22Rv1 (cell line): ENCODE results near the gene ZDHHC11.
"Not testable (repeated sequence)": the region's sequence is repeated elsewhere in the genome, so short reads cannot be mapped to it uniquely, and the experiment has no call there.

Experiments used
- H3K27ac ChIP-seq: fragments of 450-650 bp; 2 replicates; pipeline ENCODE4 v1.5.1; 2017
- CTCF ChIP-seq: fragments of 450-650 bp; IDR thresholded peaks from 2 replicates; pipeline ENCODE4 v1.5.1; 2017; ENCODE audit warnings: mild to moderate bottlenecking
- ZFX ChIP-seq: fragments of 450-650 bp; IDR thresholded peaks from 2 replicates; pipeline ENCODE4 v1.6.1; 2017; ENCODE audit warnings: antibody characterized with exemption, borderline replicate concordance

Gene ZDHHC11

GRCh38 chr5:856531-857425, 6.0 kb upstream of the ZDHHC11 start:
- no peak overlapping the region for H3K27ac ChIP-seq
- TF ChIP-seq ZFX (no peak), CTCF (no peak)

GRCh38 chr5:855771-856530, 5.2 kb upstream of the ZDHHC11 start:
- H3K27ac ChIP-seq: no peak overlapping the region
- TF ChIP-seq ZFX: no peak
- TF ChIP-seq CTCF: no peak

- no peak overlapping the region for H3K27ac ChIP-seq
- TF ChIP-seq ZFX (no peak), CTCF (no peak)
These were observed 4.4 kb upstream of the ZDHHC11 start for GRCh38 chr5:854966-855743.

GRCh38 chr5:854217-854616, 3.4 kb upstream of the ZDHHC11 start:
- H3K27ac ChIP-seq: no peak overlapping the region
- TF ChIP-seq CTCF (no peak), ZFX (no peak)

GRCh38 chr5:853416-854090, 2.8 kb upstream of the ZDHHC11 start:
- not testable (repeated sequence) for H3K27ac ChIP-seq

GRCh38 chr5:852431-853401, 1.9 kb upstream of the ZDHHC11 start:
- TF ChIP-seq ZFX (no peak), CTCF (no peak)

More at GRCh38 chr5:852431-853401, 1.9 kb upstream of the ZDHHC11 start:
- no peak overlapping the region for H3K27ac ChIP-seq
